Gastrocnemius medialis (tissue), 4 donors: ENCODE results near the gene DAAM1.

ENCODE experiments used
- CTCF ChIP-seq, 5 experiments: fragments of 450-650 bp in 3 of 5; fragments of 200-600 bp in 2 of 5; sonication (generic) in 2 of 5; IDR thresholded peaks in 4 of 5; conservative IDR thresholded peaks in 1 of 5; 1 replicate in 4 of 5; 2 replicates in 1 of 5; pipeline ENCODE4 v1.5.1; 2016 to 2019; ENCODE audit warnings: antibody characterized with exemption in 5 of 5, mild to moderate bottlenecking in 3 of 5, moderate library complexity in 3 of 5
- POLR2A ChIP-seq, 2 donors: fragments of 450-650 bp; IDR thresholded peaks; one replicate each; pipeline ENCODE4 v1.6.1; 2017; ENCODE audit warnings: antibody characterized with exemption in 2 of 2, mild to moderate bottlenecking in 2 of 2, moderate library complexity in 2 of 2

- TF ChIP-seq CTCF (IDR thresholded peaks at IDR 0.05 in 4 of 5, conservative IDR thresholded peaks at IDR 0.05 in 1 of 5) (no peak), POLR2A (IDR thresholded peaks at IDR 0.05) (no peak)
These were observed 168.3 kb downstream of the DAAM1 start for GRCh38 chr14:59356767-59357166.
